Keratinocyte (primary cell): Measurements from ENCODE around the gene G6PC3. TPM values are rescaled to one million over a fixed set of nuclear protein-coding genes. Genes with fewer than 3 reads are reported as not detected.

Experiments
- DNase-seq: peaks from one replicate; pipeline ENCODE4 v3.0.0-alpha.2; 2011; ENCODE audit warnings: low read depth, missing footprints, low spot score
- FAIRE-seq: peaks from 2 replicates; lab custom pipeline; 2011; peaks lifted over from hg19 to GRCh38; lab: Jason Lieb, UNC
- H2AFZ ChIP-seq: 2 replicates; pipeline ENCODE4 v1.6.0; 2012; ENCODE audit warnings: low read length, control low read depth, inconsistent platforms; ENCODE audit not compliant: control insufficient read depth
- H3K27ac ChIP-seq: 2 replicates; pipeline ENCODE4 v1.5.1; 2011; ENCODE audit warnings: low read length; ENCODE audit not compliant: control insufficient read depth, insufficient read depth
- H3K27me3 ChIP-seq: 3 replicates; pipeline ENCODE4 v1.6.0; 2011; ENCODE audit warnings: low read length; ENCODE audit not compliant: control insufficient read depth, insufficient read depth; ENCODE audit errors: extremely low read depth
- H3K36me3 ChIP-seq, 2 experiments: 2 replicates in 1 of 2; 3 replicates in 1 of 2; pipeline ENCODE4 v1.5.1; 2011; ENCODE audit warnings: low read length in 2 of 2, mild to moderate bottlenecking in 1 of 2; ENCODE audit not compliant: control insufficient read depth in 2 of 2, insufficient read depth in 2 of 2; ENCODE audit errors: extremely low read depth in 1 of 2
- H3K4me1 ChIP-seq: 3 replicates; pipeline ENCODE4 v1.5.1; 2011; ENCODE audit warnings: low read length; ENCODE audit not compliant: control insufficient read depth, insufficient read depth; ENCODE audit errors: extremely low read depth
- H3K4me2 ChIP-seq: 3 replicates; pipeline ENCODE4 v1.6.0; 2011; ENCODE audit warnings: low read depth, low read length; ENCODE audit not compliant: control insufficient read depth, insufficient read depth; ENCODE audit errors: extremely low read depth
- H3K4me3 ChIP-seq, 3 experiments: fragments of 200-600 bp in 1 of 3; sonication (generic) in 1 of 3; 2 replicates in 2 of 3; 3 replicates in 1 of 3; pipeline ENCODE4 v1.5.1; 2011 to 2016; ENCODE audit warnings: low read length in 3 of 3, mild to moderate bottlenecking in 3 of 3, control low read depth in 2 of 3, inconsistent platforms in 1 of 3, low read depth in 1 of 3, mixed read lengths in 1 of 3, mixed run types in 1 of 3, moderate library complexity in 1 of 3; ENCODE audit not compliant: control insufficient read depth in 2 of 3, insufficient read depth in 2 of 3; ENCODE audit errors: extremely low read depth in 1 of 3
- H3K79me2 ChIP-seq: 2 replicates; pipeline ENCODE4 v1.6.0; 2012; ENCODE audit warnings: low read length; ENCODE audit not compliant: control insufficient read depth, insufficient read depth
- H3K9ac ChIP-seq: 3 replicates; pipeline ENCODE4 v1.6.0; 2011; ENCODE audit warnings: low read length; ENCODE audit not compliant: control insufficient read depth, insufficient read depth; ENCODE audit errors: extremely low read depth
- H3K9me1 ChIP-seq: 3 replicates; pipeline ENCODE4 v1.6.0; 2011; ENCODE audit warnings: low read length; ENCODE audit not compliant: control insufficient read depth, insufficient read depth; ENCODE audit errors: extremely low read depth
- H3K9me3 ChIP-seq: 2 replicates; pipeline ENCODE4 v1.5.1; 2012; ENCODE audit warnings: low read depth, low read length; ENCODE audit not compliant: control insufficient read depth
- H4K20me1 ChIP-seq: 3 replicates; pipeline ENCODE4 v1.6.0; 2011; ENCODE audit warnings: low read length; ENCODE audit not compliant: control insufficient read depth, insufficient read depth; ENCODE audit errors: extremely low read depth
- CTCF ChIP-seq, 3 experiments: IDR thresholded peaks in 1 of 3; conservative IDR thresholded peaks in 1 of 3; optimal IDR thresholded peaks in 1 of 3; 2 replicates in 2 of 3; 3 replicates in 1 of 3; pipeline versions ENCODE3 to v1.5.1; 2011; ENCODE audit warnings: low read length in 3 of 3, mild to moderate bottlenecking in 3 of 3, moderate library complexity in 2 of 3, control low read depth in 1 of 3, inconsistent platforms in 1 of 3; ENCODE audit not compliant: insufficient read depth in 2 of 3; ENCODE audit errors: extremely low read depth in 1 of 3
- EZH2 ChIP-seq: IDR thresholded peaks from one replicate; pipeline ENCODE4 v1.6.1; 2012; ENCODE audit warnings: inconsistent platforms, mild to moderate bottlenecking, low read length, moderate library complexity
- dilution Hi-C: fragments of 300-500 bp; cut with MboI; formaldehyde crosslinking; loops from one replicate; pipeline ENCODE4 v1.7.0; 2020; ENCODE audit warnings: low sequenced_read_pairs; ENCODE audit not compliant: extremely low pct_ligation_motif_present
- polyA plus RNA-seq, 5 experiments: library from polyadenylated mRNA; depleted of rRNA in 3 of 5; stranded (reverse) in 3 of 5; stranded (forward) in 1 of 5; unstranded in 1 of 5; fragments of >200 nt; gene quantifications; 1 replicate in 1 of 5; 2 replicates in 3 of 5; 3 replicates in 1 of 5; pipeline versions ENCODE4 v1.2.1 to v1.2.3, GENCODE V29; 2011 to 2012; ENCODE audit warnings: missing spikeins in 2 of 5, low read depth in 1 of 5, low replicate concordance in 1 of 5

The G6PC3 gene
- polyA plus RNA-seq, 1 donor (not counting 4 experiments of a cell fraction or from before 2014, with no cell fraction given), result 28.0 TPM

GRCh38 chr17:44118427-44119050 lies 48.0 kb downstream of the G6PC3 start:
- Histone ChIP-seq H3K9me1 (no peaks in the 10 kb centered on the region), H2AFZ (no peak overlapping the region), H3K9me3 (no peaks in the 10 kb centered on the region), H3K9ac (no peak overlapping the region), H3K4me3 (no peak overlapping the region), H3K4me2 (no peak overlapping the region), H3K79me2 (no peaks in the 10 kb centered on the region), H3K4me1 (peaks cover 3% of the 10 kb centered on the region), H4K20me1 (no peaks in the 10 kb centered on the region), H3K27ac (no peak overlapping the region), H3K27me3 (peaks cover 9% of the 10 kb centered on the region), H3K36me3 (no peaks in the 10 kb centered on the region)
- TF ChIP-seq EZH2 (no peak), CTCF (optimal IDR thresholded peaks at IDR 0.05 in 1 of 3, IDR thresholded peaks at IDR 0.05 in 1 of 3, conservative IDR thresholded peaks at IDR 0.05 in 1 of 3; ENCODE audit: extremely low read depth in 1 of 3, insufficient read depth in 2 of 3, low read length in 3 of 3) (no peak)
- dilution Hi-C loops, result no loop called here
- DNase-seq (no peak), FAIRE-seq (no peak)

- Histone ChIP-seq H3K9me1 (no peaks in the 10 kb centered on the region), H3K36me3 (no peaks in the 10 kb centered on the region), H4K20me1 (no peaks in the 10 kb centered on the region), H3K4me1 (peaks cover 6% of the 10 kb centered on the region), H3K4me3 (no peak overlapping the region), H3K27me3 (peaks cover 9% of the 10 kb centered on the region), H3K79me2 (no peaks in the 10 kb centered on the region), H2AFZ (no peak overlapping the region), H3K9ac (no peak overlapping the region), H3K9me3 (no peaks in the 10 kb centered on the region), H3K4me2 (no peak overlapping the region), H3K27ac (no peak overlapping the region)
- TF ChIP-seq EZH2 (no peak), CTCF (optimal IDR thresholded peaks at IDR 0.05 in 1 of 3, IDR thresholded peaks at IDR 0.05 in 1 of 3, conservative IDR thresholded peaks at IDR 0.05 in 1 of 3; ENCODE audit: extremely low read depth in 1 of 3, insufficient read depth in 2 of 3, low read length in 3 of 3) (no peak)
- dilution Hi-C loops, result no loop called here
- FAIRE-seq, result no peak
- DNase-seq, result no peak
These were observed 48.5 kb downstream of the G6PC3 start for GRCh38 chr17:44119062-44119461.
